C4-2B (cell line): ENCODE measurements around the gene PARD3B.

Experiments used
- CTCF ChIP-seq: fragments of 450-650 bp; conservative IDR thresholded peaks from 2 replicates; pipeline ENCODE4 v1.5.1; 2017; ENCODE audit warnings: mild to moderate bottlenecking
- ZFX ChIP-seq: fragments of 450-650 bp; IDR thresholded peaks from 2 replicates; pipeline ENCODE4 v1.6.1; 2017

GRCh38 chr2:204842661-204843485, 297.6 kb downstream of the PARD3B start:
- TF ChIP-seq CTCF: no peak
- TF ChIP-seq ZFX: no peak
